SK-N-SH (cell line): ENCODE measurements around the gene CENATAC. TPM values are rescaled to one million over a fixed set of nuclear protein-coding genes. Genes with fewer than 3 reads are reported as not detected.

ENCODE experiments used
- CTCF ChIA-PET: fragments of 300-600, 350-600 bp; formaldehyde crosslinking; extraction: SDS; loops from one replicate; lab custom pipeline; 2021; lab: Yijun Ruan, JAX
- POLR2A ChIA-PET: fragments of 350-600 bp; sonication (Branson Sonifier 250); formaldehyde crosslinking; extraction: SDS; loops from one replicate; lab custom pipeline; 2020; ENCODE audit warnings: antibody characterized with exemption, inconsistent platforms; lab: Yijun Ruan, JAX
- DNase-seq: peaks from one replicate; pipeline ENCODE4 v3.0.0; 2012
- H2AFZ ChIP-seq: fragments of 200-600 bp; sonication (generic); 2 replicates; pipeline ENCODE4 v1.8.1; 2016; ENCODE audit warnings: antibody characterized with exemption, mild to moderate bottlenecking, low read depth
- H3F3A ChIP-seq: fragments of 200-600 bp; sonication (generic); replicated peaks from 2 replicates; pipeline ENCODE3; 2016; ENCODE audit warnings: antibody characterized with exemption, mild to moderate bottlenecking; ENCODE audit not compliant: insufficient read depth
- H3K27ac ChIP-seq, 2 experiments: fragments of 200-500 bp in 1 of 2; fragments of 200-600 bp in 1 of 2; sonication (Bioruptor generic) in 1 of 2; sonication (generic), shearing (Covaris generic) in 1 of 2; 2 replicates each; pipeline versions ENCODE4 v1.5.1 to v1.6.1; 2014 to 2016; ENCODE audit warnings: low read depth in 2 of 2, inconsistent platforms in 1 of 2, low read length in 1 of 2, mild to moderate bottlenecking in 1 of 2, mixed read lengths in 1 of 2
- H3K27me3 ChIP-seq: fragments of 200-600 bp; sonication (generic), shearing (Covaris generic); 2 replicates; pipeline ENCODE4 v1.6.1; 2016; ENCODE audit warnings: mixed run types; ENCODE audit not compliant: insufficient read depth
- H3K36me3 ChIP-seq, 2 experiments: fragments of 200-500 bp in 1 of 2; fragments of 200-600 bp in 1 of 2; sonication (Bioruptor generic) in 1 of 2; sonication (generic) in 1 of 2; replicated peaks in 1 of 2; 2 replicates each; pipeline versions ENCODE3 to v1.5.1; 2014 to 2016; ENCODE audit warnings: low read length in 1 of 2, mild to moderate bottlenecking in 1 of 2; ENCODE audit not compliant: insufficient read depth in 2 of 2, control insufficient read depth in 1 of 2
- H3K4me1 ChIP-seq, 2 experiments: fragments of 200-500 bp in 1 of 2; fragments of 200-600 bp in 1 of 2; sonication (Bioruptor generic) in 1 of 2; sonication (generic), shearing (Covaris generic) in 1 of 2; 2 replicates each; pipeline versions ENCODE4 v1.5.1 to v1.6.1; 2014 to 2016; ENCODE audit warnings: low read depth in 1 of 2, low read length in 1 of 2, mixed run types in 1 of 2; ENCODE audit not compliant: insufficient read depth in 2 of 2, control insufficient read depth in 1 of 2
- H3K4me2 ChIP-seq: fragments of 200-600 bp; sonication (generic), shearing (Covaris generic); 2 replicates; pipeline ENCODE4 v1.6.1; 2017; ENCODE audit warnings: mixed run types
- H3K4me3 ChIP-seq, 2 experiments: fragments of 200-500 bp in 1 of 2; fragments of 200-600 bp in 1 of 2; sonication (Bioruptor generic) in 1 of 2; sonication (generic), shearing (Covaris generic) in 1 of 2; 2 replicates each; pipeline versions ENCODE4 v1.5.1 to v1.8.1; 2014 to 2016; ENCODE audit warnings: low read depth in 2 of 2, inconsistent platforms in 1 of 2, low read length in 1 of 2, mild to moderate bottlenecking in 1 of 2, mixed read lengths in 1 of 2, moderate library complexity in 1 of 2
- H3K79me2 ChIP-seq: fragments of 200-600 bp; sonication (generic); 2 replicates; pipeline ENCODE4 v1.8.1; 2017; ENCODE audit warnings: mild to moderate bottlenecking; ENCODE audit not compliant: insufficient read depth
- H3K9ac ChIP-seq: fragments of 200-600 bp; sonication (generic); 2 replicates; pipeline ENCODE4 v1.6.1; 2017; ENCODE audit warnings: mixed run types
- H3K9me2 ChIP-seq: fragments of 200-600 bp; sonication (generic); 2 replicates; pipeline ENCODE4 v1.6.1; 2017; ENCODE audit warnings: mixed run types
- H3K9me3 ChIP-seq: fragments of 200-600 bp; sonication (generic); 2 replicates; pipeline ENCODE4 v1.6.1; 2017; ENCODE audit warnings: mixed run types, mild to moderate bottlenecking, moderate library complexity
- H4K20me1 ChIP-seq: fragments of 200-600 bp; sonication (generic); 2 replicates; pipeline ENCODE4 v1.6.1; 2017; ENCODE audit warnings: mild to moderate bottlenecking, mixed run types; ENCODE audit not compliant: insufficient read depth
- CHD2 ChIP-seq: fragments of 150-350 bp; IDR thresholded peaks from 2 replicates; pipeline ENCODE4 v1.6.1; 2018; ENCODE audit warnings: low read length; ENCODE audit not compliant: partially characterized antibody
- ELF1 ChIP-seq: IDR thresholded peaks from 2 replicates; pipeline ENCODE4 v1.4.0; 2012
- FOXJ3 ChIP-seq: sonication (generic); formaldehyde crosslinking; IDR thresholded peaks from 2 replicates; pipeline ENCODE4 v1.5.1; 2020; ENCODE audit warnings: mild to moderate bottlenecking, missing genetic modification reagents
- GABPA ChIP-seq: IDR thresholded peaks from 2 replicates; pipeline ENCODE4 v1.4.0; 2012; ENCODE audit warnings: low read depth, mild to moderate bottlenecking
- GATA2 ChIP-seq: sonication (generic); formaldehyde crosslinking; IDR thresholded peaks from 2 replicates; pipeline ENCODE4 v1.5.0; 2020; ENCODE audit warnings: mild to moderate bottlenecking, missing genetic modification reagents
- JUND ChIP-seq: IDR thresholded peaks from 2 replicates; pipeline ENCODE4 v1.4.0; 2012
- NFIC ChIP-seq: IDR thresholded peaks from 2 replicates; pipeline ENCODE4 v1.4.0; 2012; ENCODE audit warnings: borderline replicate concordance
- PBX3 ChIP-seq: IDR thresholded peaks from 2 replicates; pipeline ENCODE4; 2012
- POLR2AphosphoS5 ChIP-seq: IDR thresholded peaks from 2 replicates; pipeline ENCODE4 v1.6.1; 2012; ENCODE audit warnings: low read depth, low read length
- RAD21 ChIP-seq: IDR thresholded peaks from 2 replicates; pipeline ENCODE4 v1.6.1; 2012; ENCODE audit warnings: mild to moderate bottlenecking, low read length
- SIN3A ChIP-seq: IDR thresholded peaks from 2 replicates; pipeline ENCODE4 v1.6.1; 2012; ENCODE audit warnings: low read depth, mild to moderate bottlenecking, low read length, moderate library complexity, borderline replicate concordance
- USF2 ChIP-seq: fragments of 150-350 bp; IDR thresholded peaks from 2 replicates; pipeline ENCODE4 v1.6.1; 2017; ENCODE audit warnings: antibody characterized with exemption, low read length, low read depth, borderline replicate concordance
- WGBS: methylation state at CpG from one replicate; pipeline ENCODE4 v1.1.6; 2017; ENCODE audit warnings: low lambda C conversion rate; 5-methylcytosine and 5-hydroxymethylcytosine counted together
- polyA plus RNA-seq, 3 experiments: library from polyadenylated mRNA; depleted of rRNA; stranded (reverse); fragments of >200 nt; gene quantifications; 2 replicates each; pipeline ENCODE4 v1.2.3, GENCODE V29; 2012
- TF ChIP-seq, protein P1 (sequence below): fragments of 200-600 bp; sonication (generic); IDR thresholded peaks from 2 replicates; pipeline ENCODE4 v1.6.1; 2017; ENCODE audit warnings: antibody characterized with exemption, mild to moderate bottlenecking, moderate library complexity
- TF ChIP-seq, protein P2 (sequence below): IDR thresholded peaks from 2 replicates; pipeline ENCODE4 v1.4.0; 2012; ENCODE audit warnings: low read depth, borderline replicate concordance

The CENATAC gene
- polyA plus RNA-seq, 1 of the 3 experiments (the other 2 are of a cell fraction) = 16.0 TPM

GRCh38 chr11:119025978-119026766 is 28.2 kb downstream of the CENATAC start:
- Histone ChIP-seq H3K4me3 (no peak overlapping the region), H4K20me1 (no peaks in the 10 kb centered on the region), H3K27ac (no peak overlapping the region), H3K4me1 (peaks cover 12 to 15% of the 10 kb centered on the region in 2 experiments; a peak in 3 of 4 replicates), H3K27me3 (no peaks in the 10 kb centered on the region), H3K4me2 (no peak overlapping the region), H3K9me2 (no peaks in the 10 kb centered on the region), H3K9ac (no peak overlapping the region), H3K79me2 (peaks cover 15% of the 10 kb centered on the region; the same call in 1 of the 2 replicates), H2AFZ (no peak overlapping the region), H3K9me3 (no peaks in the 10 kb centered on the region), H3K36me3 (peaks cover 22 to 40% of the 10 kb centered on the region in 2 experiments), H3F3A (peaks cover 12% of the 10 kb centered on the region)
- POLR2A ChIA-PET = interaction anchor here (0.8 to 1.4 kb wide), 2 partner anchors 11 to 30 kb away, joined by 3 read pairs; no protein-coding TSS in a partner anchor
- CTCF ChIA-PET = interaction anchor here (1.4 kb wide), 1 partner anchor 19 kb away, joined by 3 read pairs; no protein-coding TSS in a partner anchor
- 94% methylated on average over 12 of the region's 16 CpGs for WGBS
- no peak for DNase-seq
- no peak for TF ChIP-seq GABPA

GRCh38 chr11:119026970-119027369 is 29.0 kb downstream of the CENATAC start:
- Histone ChIP-seq H3K27me3 (no peaks in the 10 kb centered on the region), H3K9me3 (no peaks in the 10 kb centered on the region), H4K20me1 (no peaks in the 10 kb centered on the region), H3K4me3 (no peak overlapping the region), H3K4me1 (peaks cover 12 to 15% of the 10 kb centered on the region in 2 experiments; a peak in 3 of 4 replicates), H3K4me2 (no peak overlapping the region), H3K9ac (no peak overlapping the region), H3F3A (peaks cover 12% of the 10 kb centered on the region), H3K27ac (no peak overlapping the region), H2AFZ (no peak overlapping the region), H3K79me2 (peaks cover 7% of the 10 kb centered on the region; the same call in 1 of the 2 replicates), H3K9me2 (no peaks in the 10 kb centered on the region), H3K36me3 (peaks cover 16 to 34% of the 10 kb centered on the region in 2 experiments)
- DNase-seq = no peak
- TF ChIP-seq NFIC = no peak
- 95% methylated on average over 2 of the region's 2 CpGs for WGBS
- POLR2A ChIA-PET = no interaction called here
- CTCF ChIA-PET = interaction anchor here (1.2 to 1.4 kb wide), 2 partner anchors 17 to 68 kb away, joined by 3 read pairs; no protein-coding TSS in a partner anchor

GRCh38 chr11:119027561-119028345 is 29.8 kb downstream of the CENATAC start:
- H3K36me3 ChIP-seq = peaks cover 12 to 34% of the 10 kb centered on the region in 2 experiments
- H3K27ac ChIP-seq = no peak overlapping the region
- H2AFZ ChIP-seq = no peak overlapping the region
- no peak overlapping the region for H3K4me2 ChIP-seq
- DNase-seq = no peak
- ChIA-PET CTCF (interaction anchor here (0.7 to 3.0 kb wide), 6 partner anchors 8 to 296 kb away, joined by 3 to 16 read pairs (median 3); partner anchors contain the start of genes RPS25 and TRAPPC4), POLR2A (no interaction called here)
- no peaks in the 10 kb centered on the region for H3K9me3 ChIP-seq
- no peaks in the 10 kb centered on the region for H4K20me1 ChIP-seq
- H3F3A ChIP-seq = peaks cover 12% of the 10 kb centered on the region
- WGBS = 97% methylated on average over 5 of the region's 9 CpGs
- H3K9ac ChIP-seq = no peak overlapping the region
- H3K4me3 ChIP-seq = no peak overlapping the region
- H3K9me2 ChIP-seq = no peaks in the 10 kb centered on the region
- H3K27me3 ChIP-seq = no peaks in the 10 kb centered on the region
- no peaks in the 10 kb centered on the region for H3K79me2 ChIP-seq
- peaks cover 12 to 15% of the 10 kb centered on the region in 2 experiments; a peak in 3 of 4 replicates for H3K4me1 ChIP-seq
- TF ChIP-seq, protein P1, sequence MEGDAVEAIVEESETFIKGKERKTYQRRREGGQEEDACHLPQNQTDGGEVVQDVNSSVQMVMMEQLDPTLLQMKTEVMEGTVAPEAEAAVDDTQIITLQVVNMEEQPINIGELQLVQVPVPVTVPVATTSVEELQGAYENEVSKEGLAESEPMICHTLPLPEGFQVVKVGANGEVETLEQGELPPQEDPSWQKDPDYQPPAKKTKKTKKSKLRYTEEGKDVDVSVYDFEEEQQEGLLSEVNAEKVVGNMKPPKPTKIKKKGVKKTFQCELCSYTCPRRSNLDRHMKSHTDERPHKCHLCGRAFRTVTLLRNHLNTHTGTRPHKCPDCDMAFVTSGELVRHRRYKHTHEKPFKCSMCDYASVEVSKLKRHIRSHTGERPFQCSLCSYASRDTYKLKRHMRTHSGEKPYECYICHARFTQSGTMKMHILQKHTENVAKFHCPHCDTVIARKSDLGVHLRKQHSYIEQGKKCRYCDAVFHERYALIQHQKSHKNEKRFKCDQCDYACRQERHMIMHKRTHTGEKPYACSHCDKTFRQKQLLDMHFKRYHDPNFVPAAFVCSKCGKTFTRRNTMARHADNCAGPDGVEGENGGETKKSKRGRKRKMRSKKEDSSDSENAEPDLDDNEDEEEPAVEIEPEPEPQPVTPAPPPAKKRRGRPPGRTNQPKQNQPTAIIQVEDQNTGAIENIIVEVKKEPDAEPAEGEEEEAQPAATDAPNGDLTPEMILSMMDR = no peak
- TF ChIP-seq GABPA (no peak), GATA2 (CRISPR knock-in tag) (no peak), PBX3 (no peak), FOXJ3 (no peak), RAD21 (no peak), SIN3A (no peak), USF2 (no peak), JUND (no peak), ELF1 (no peak), CHD2 (no peak), POLR2AphosphoS5 (no peak)
- TF ChIP-seq, protein P2, sequence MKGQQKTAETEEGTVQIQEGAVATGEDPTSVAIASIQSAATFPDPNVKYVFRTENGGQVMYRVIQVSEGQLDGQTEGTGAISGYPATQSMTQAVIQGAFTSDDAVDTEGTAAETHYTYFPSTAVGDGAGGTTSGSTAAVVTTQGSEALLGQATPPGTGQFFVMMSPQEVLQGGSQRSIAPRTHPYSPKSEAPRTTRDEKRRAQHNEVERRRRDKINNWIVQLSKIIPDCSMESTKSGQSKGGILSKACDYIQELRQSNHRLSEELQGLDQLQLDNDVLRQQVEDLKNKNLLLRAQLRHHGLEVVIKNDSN = no peak
